BLaER1 (cell line): ENCODE data around the gene SLC25A3.
"Not testable (repeated sequence)": the region's sequence is repeated elsewhere in the genome, so short reads cannot be mapped to it uniquely, and the experiment has no call there.

Experiments used
- H3K27ac ChIP-seq: shearing (Covaris generic); formaldehyde crosslinking; 2 replicates; pipeline ENCODE4 v1.8.1; 2022
- H3K27me3 ChIP-seq: shearing (Covaris generic); formaldehyde crosslinking; 2 replicates; pipeline ENCODE4 v1.8.1; 2022
- H3K36me3 ChIP-seq: shearing (Covaris generic); formaldehyde crosslinking; 2 replicates; pipeline ENCODE4 v1.8.1; 2022
- H3K4me1 ChIP-seq: shearing (Covaris generic); formaldehyde crosslinking; 2 replicates; pipeline ENCODE4 v1.8.1; 2022
- H3K4me2 ChIP-seq: shearing (Covaris generic); formaldehyde crosslinking; 2 replicates; pipeline ENCODE4 v1.8.1; 2022
- H3K4me3 ChIP-seq: shearing (Covaris generic); formaldehyde crosslinking; 2 replicates; pipeline ENCODE4 v1.8.1; 2022
- H3K9ac ChIP-seq: shearing (Covaris generic); formaldehyde crosslinking; 2 replicates; pipeline ENCODE4 v1.8.1; 2022
- H3K9me3 ChIP-seq: shearing (Covaris generic); formaldehyde crosslinking; 2 replicates; pipeline ENCODE4 v1.8.1; 2022
- H4K20me1 ChIP-seq: shearing (Covaris generic); formaldehyde crosslinking; 2 replicates; pipeline ENCODE4 v1.8.1; 2022
- Cebpa-rat ChIP-seq: shearing (Covaris generic); IDR thresholded peaks from 2 replicates; pipeline ENCODE4 v1.8.1; 2022

SLC25A3 gene

GRCh38 chr12:98575013-98575412, 18.5 kb upstream of the SLC25A3 start:
- no peak for TF ChIP-seq Cebpa-rat
- H3K9ac ChIP-seq = no peak overlapping the region
- no peaks in the 10 kb centered on the region for H3K9me3 ChIP-seq
- H3K4me1 ChIP-seq = no peaks in the 10 kb centered on the region
- no peak overlapping the region for H3K27ac ChIP-seq
- H3K4me3 ChIP-seq = no peak overlapping the region
- H3K36me3 ChIP-seq = no peaks in the 10 kb centered on the region
- H3K4me2 ChIP-seq = no peak overlapping the region
- H3K27me3 ChIP-seq = no peaks in the 10 kb centered on the region
- no peaks in the 10 kb centered on the region for H4K20me1 ChIP-seq

DNA sequence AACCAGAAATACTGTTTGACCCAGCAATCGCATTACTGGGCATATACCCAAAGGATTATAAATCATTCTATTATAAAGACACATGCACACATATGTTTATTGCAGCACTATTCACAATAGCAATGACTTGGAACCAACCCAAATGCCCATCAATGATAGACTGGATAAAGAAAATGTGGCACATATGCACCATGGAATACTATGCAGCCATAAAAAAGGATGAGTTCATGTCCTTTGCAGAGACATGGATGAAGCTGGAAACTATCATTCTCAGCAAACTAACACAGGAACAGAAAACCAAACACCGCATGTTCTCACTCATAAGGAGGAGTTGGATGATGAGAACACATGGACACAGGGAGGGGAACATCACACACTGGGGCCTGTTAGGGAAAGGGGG, 16.7 kb upstream of the SLC25A3 start:
- not testable (repeated sequence) for H3K36me3 ChIP-seq, H3K9ac ChIP-seq, H3K4me1 ChIP-seq, H3K9me3 ChIP-seq, H4K20me1 ChIP-seq, H3K4me2 ChIP-seq, H3K4me3 ChIP-seq, H3K27ac ChIP-seq, H3K27me3 ChIP-seq

- no peaks in the 10 kb centered on the region for H3K9me3 ChIP-seq
- H3K27me3 ChIP-seq = no peaks in the 10 kb centered on the region
- H3K4me2 ChIP-seq = no peak overlapping the region
- no peaks in the 10 kb centered on the region for H4K20me1 ChIP-seq
- no peak for TF ChIP-seq Cebpa-rat
- H3K36me3 ChIP-seq = no peaks in the 10 kb centered on the region
- no peak overlapping the region for H3K27ac ChIP-seq
- H3K9ac ChIP-seq = no peak overlapping the region
- H3K4me3 ChIP-seq = no peak overlapping the region
- no peaks in the 10 kb centered on the region for H3K4me1 ChIP-seq
Measured at GRCh38 chr12:98578392-98578791, 15.1 kb upstream of the SLC25A3 start.

DNA sequence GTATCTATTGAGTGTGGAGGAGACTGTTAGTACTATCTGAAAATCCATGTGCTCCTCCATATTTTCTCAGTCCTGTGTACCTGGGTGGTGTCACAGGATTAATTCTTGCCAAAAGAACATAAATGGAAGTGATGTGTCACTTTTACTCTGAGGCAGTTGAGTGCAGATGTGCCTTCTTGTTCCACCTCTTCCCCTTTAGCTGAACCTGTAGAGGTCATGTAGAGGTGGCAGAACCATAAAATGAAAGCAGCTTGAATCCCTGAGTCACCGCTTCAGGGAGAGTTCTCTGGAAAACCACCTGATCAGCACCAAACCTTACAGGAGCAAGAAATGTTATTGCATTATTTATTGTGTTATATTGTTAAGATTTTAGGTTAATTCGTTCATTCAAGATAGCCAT, 14.7 kb upstream of the SLC25A3 start:
- H3K27me3 ChIP-seq = no peaks in the 10 kb centered on the region
- H3K4me1 ChIP-seq = no peaks in the 10 kb centered on the region
- no peak for TF ChIP-seq Cebpa-rat
- H3K9me3 ChIP-seq = no peaks in the 10 kb centered on the region
- no peak overlapping the region for H3K4me2 ChIP-seq
- no peaks in the 10 kb centered on the region for H3K36me3 ChIP-seq
- H3K4me3 ChIP-seq = no peak overlapping the region
- no peaks in the 10 kb centered on the region for H4K20me1 ChIP-seq
- no peak overlapping the region for H3K27ac ChIP-seq
- H3K9ac ChIP-seq = no peak overlapping the region

DNA sequence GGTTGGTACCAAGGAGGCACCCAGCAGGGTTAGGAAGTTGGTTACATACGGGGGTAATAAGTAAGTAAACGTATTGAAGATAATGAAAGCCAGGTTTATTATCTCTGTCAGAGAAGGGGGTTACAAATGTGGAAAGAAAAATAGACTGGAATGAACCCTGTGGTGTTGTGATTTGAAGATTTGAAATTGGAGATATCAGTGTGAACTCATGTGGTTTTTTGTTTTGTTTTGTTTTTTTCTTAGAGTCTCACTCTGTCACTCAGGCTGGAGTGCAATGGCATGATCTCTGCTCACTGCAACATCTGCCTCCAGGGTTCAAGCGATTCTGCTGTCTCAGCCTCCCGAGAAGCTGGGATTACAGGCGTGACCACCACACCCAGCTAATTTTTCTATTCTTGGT, 14.1 kb upstream of the SLC25A3 start:
- Histone ChIP-seq H3K9ac (no peak overlapping the region), H3K9me3 (no peaks in the 10 kb centered on the region), H3K36me3 (no peaks in the 10 kb centered on the region), H4K20me1 (no peaks in the 10 kb centered on the region), H3K27me3 (no peaks in the 10 kb centered on the region), H3K4me3 (no peak overlapping the region), H3K4me1 (no peaks in the 10 kb centered on the region), H3K27ac (no peak overlapping the region), H3K4me2 (no peak overlapping the region)
- no peak for TF ChIP-seq Cebpa-rat

- H3K4me1 ChIP-seq = no peaks in the 10 kb centered on the region
- TF ChIP-seq Cebpa-rat = no peak
- no peak overlapping the region for H3K4me3 ChIP-seq
- no peaks in the 10 kb centered on the region for H3K27me3 ChIP-seq
- H3K9ac ChIP-seq = no peak overlapping the region
- no peak overlapping the region for H3K27ac ChIP-seq
- no peaks in the 10 kb centered on the region for H3K9me3 ChIP-seq
- no peaks in the 10 kb centered on the region for H3K36me3 ChIP-seq
- H4K20me1 ChIP-seq = no peaks in the 10 kb centered on the region
- H3K4me2 ChIP-seq = no peak overlapping the region
Measured at GRCh38 chr12:98579835-98580234, 13.7 kb upstream of the SLC25A3 start.

DNA sequence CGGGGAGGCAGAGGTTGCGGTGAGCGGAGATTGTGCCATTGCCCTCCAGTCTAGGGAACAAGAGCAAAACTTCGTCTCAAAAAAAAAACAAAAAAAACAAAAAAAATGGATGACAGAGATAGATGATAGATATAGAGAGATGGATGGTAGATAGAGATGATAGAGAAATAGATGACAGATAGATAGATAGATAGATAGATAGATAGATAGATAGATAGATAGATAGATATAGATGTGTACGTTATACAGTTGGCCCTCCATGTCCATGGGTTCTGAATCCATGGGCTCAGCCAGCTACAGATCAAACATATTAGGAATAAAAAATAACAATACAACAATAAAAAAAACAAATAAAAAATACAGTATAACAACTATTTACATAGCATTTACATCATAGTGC, 12.8 kb upstream of the SLC25A3 start:
- Histone ChIP-seq H3K4me2 (no peak overlapping the region), H3K9ac (no peak overlapping the region), H4K20me1 (no peaks in the 10 kb centered on the region), H3K36me3 (no peaks in the 10 kb centered on the region), H3K9me3 (no peaks in the 10 kb centered on the region), H3K4me3 (no peak overlapping the region), H3K4me1 (no peaks in the 10 kb centered on the region), H3K27ac (no peak overlapping the region), H3K27me3 (no peaks in the 10 kb centered on the region)
- TF ChIP-seq Cebpa-rat = no peak

DNA sequence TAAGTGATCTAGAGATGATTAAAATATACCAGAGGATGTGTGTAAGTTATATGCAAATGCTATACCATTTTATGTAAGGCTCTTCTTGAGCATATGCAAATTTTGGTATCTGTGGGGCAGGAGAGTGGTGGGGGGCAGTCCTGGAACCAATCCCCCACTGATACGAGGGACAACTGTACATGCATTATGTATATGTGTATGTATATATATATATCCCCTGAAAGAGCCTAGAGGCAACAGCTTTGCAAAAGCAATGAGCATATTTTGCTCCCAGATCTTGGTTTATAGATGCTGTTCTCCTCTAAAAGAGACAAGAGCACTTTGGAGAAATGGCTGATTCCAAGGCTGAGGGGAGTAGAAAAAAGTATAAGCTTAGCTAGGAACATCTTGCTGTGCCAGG, 12.4 kb upstream of the SLC25A3 start:
- Histone ChIP-seq H3K4me2 (no peak overlapping the region), H4K20me1 (no peaks in the 10 kb centered on the region), H3K9ac (no peak overlapping the region), H3K4me3 (no peak overlapping the region), H3K27me3 (no peaks in the 10 kb centered on the region), H3K27ac (no peak overlapping the region), H3K9me3 (no peaks in the 10 kb centered on the region), H3K36me3 (no peaks in the 10 kb centered on the region), H3K4me1 (no peaks in the 10 kb centered on the region)
- no peak for TF ChIP-seq Cebpa-rat

GRCh38 chr12:98582093-98582492, 11.4 kb upstream of the SLC25A3 start:
- no peaks in the 10 kb centered on the region for H3K9me3 ChIP-seq
- no peaks in the 10 kb centered on the region for H4K20me1 ChIP-seq
- H3K4me3 ChIP-seq = no peak overlapping the region
- H3K27ac ChIP-seq = no peak overlapping the region
- no peak for TF ChIP-seq Cebpa-rat
- H3K36me3 ChIP-seq = no peaks in the 10 kb centered on the region
- peaks cover 2% of the 10 kb centered on the region; the same call in 1 of the 2 replicates for H3K4me1 ChIP-seq
- no peak overlapping the region for H3K4me2 ChIP-seq
- no peak overlapping the region for H3K9ac ChIP-seq
- H3K27me3 ChIP-seq = no peaks in the 10 kb centered on the region

DNA sequence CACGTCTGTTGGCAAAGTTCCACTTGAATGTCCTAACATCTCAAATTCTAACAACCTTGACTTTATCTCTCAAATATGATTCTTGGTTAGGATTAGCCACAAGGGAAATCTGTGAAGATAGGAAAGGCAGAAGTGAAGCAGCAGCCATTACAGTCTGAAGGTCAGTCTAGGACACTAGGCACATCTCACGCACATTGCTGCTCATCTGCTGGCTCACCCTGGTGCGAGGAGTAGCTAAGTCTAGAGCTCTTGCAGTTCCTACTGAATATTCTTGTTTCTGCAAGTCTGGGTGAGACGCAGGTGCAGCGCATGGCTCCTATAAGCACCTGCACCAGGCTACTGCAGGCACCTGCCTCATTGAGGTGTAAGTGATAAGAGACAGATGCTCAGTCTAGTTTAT, 6.4 kb upstream of the SLC25A3 start:
- peak overlapping the region; percentile 17; the same call in 1 of the 2 replicates for H3K4me2 ChIP-seq
- no peaks in the 10 kb centered on the region for H3K36me3 ChIP-seq
- no peaks in the 10 kb centered on the region for H3K27me3 ChIP-seq
- no peak overlapping the region for H3K9ac ChIP-seq
- no peak for TF ChIP-seq Cebpa-rat
- no peaks in the 10 kb centered on the region for H3K9me3 ChIP-seq
- H3K4me1 ChIP-seq = peaks cover 5% of the 10 kb centered on the region; the same call in 1 of the 2 replicates
- H3K4me3 ChIP-seq = no peak overlapping the region
- no peak overlapping the region for H3K27ac ChIP-seq
- no peaks in the 10 kb centered on the region for H4K20me1 ChIP-seq

GRCh38 chr12:98591209-98591608, 2.3 kb upstream of the SLC25A3 start:
- Histone ChIP-seq H3K36me3 (peaks cover 9% of the 10 kb centered on the region), H4K20me1 (peaks cover 26% of the 10 kb centered on the region), H3K4me2 (no peak overlapping the region), H3K9me3 (no peaks in the 10 kb centered on the region), H3K27ac (no peak overlapping the region), H3K27me3 (no peaks in the 10 kb centered on the region), H3K4me1 (peaks cover 27% of the 10 kb centered on the region), H3K4me3 (no peak overlapping the region), H3K9ac (no peak overlapping the region)
- TF ChIP-seq Cebpa-rat = no peak
